Activated B cell treated with CpG ODN at 0.5 μM for 24 hours (primary cell): Measurements from ENCODE around the gene DYRK1B. TPM values are rescaled to one million over a fixed set of nuclear protein-coding genes. Genes with fewer than 3 reads are reported as not detected.

Experiments used
- ATAC-seq: fragments of 200-7000 bp; cut with Tn5 transposase; one replicate; pipeline ENCODE4 v1.10.0; 2021; ENCODE audit warnings: low read depth, mild to moderate bottlenecking, moderate library complexity
- CTCF ChIA-PET: fragments of 350-600 bp; sonication (Branson Sonifier 250); formaldehyde crosslinking; loops from one replicate; lab custom pipeline; 2021; ENCODE audit warnings: antibody characterized with exemption; lab: Charles Lee
- POLR2A ChIA-PET: fragments of 350-600 bp; sonication (Branson Sonifier 250); formaldehyde crosslinking; loops from one replicate; lab custom pipeline; 2021; ENCODE audit warnings: antibody characterized with exemption; lab: Charles Lee
- DNase-seq: peaks from one replicate; pipeline ENCODE4 v3.0.0; 2022
- H3K27ac Mint-ChIP-seq: one replicate; pipeline ENCODE4 v1.8.0; 2020; ENCODE audit warnings: mixed read lengths
- H3K27me3 Mint-ChIP-seq: one replicate; pipeline ENCODE4 v1.8.0; 2021; ENCODE audit warnings: mixed read lengths
- H3K36me3 Mint-ChIP-seq: one replicate; pipeline ENCODE4 v1.8.0; 2021; ENCODE audit warnings: low read depth, mixed read lengths
- H3K4me1 Mint-ChIP-seq: one replicate; pipeline ENCODE4 v1.8.0; 2021; ENCODE audit warnings: mixed read lengths
- H3K4me3 Mint-ChIP-seq: one replicate; pipeline ENCODE4 v1.8.0; 2020; ENCODE audit warnings: mild to moderate bottlenecking, mixed read lengths
- H3K9me3 Mint-ChIP-seq: one replicate; pipeline ENCODE4 v1.8.0; 2020; ENCODE audit warnings: mixed read lengths
- CTCF ChIP-seq: fragments of 200-600 bp; IDR thresholded peaks from one replicate; pipeline ENCODE4 v1.8.0; 2022; ENCODE audit warnings: antibody characterized with exemption, mild to moderate bottlenecking
- intact Hi-C: fragments of 100-400 bp; cut with micrococcal nuclease; formaldehyde crosslinking; loops from one replicate; pipeline ENCODE4 v1.15.1; 2024
- total RNA-seq: library from RNA; stranded (reverse); gene quantifications from 2 replicates; pipeline ENCODE4 v1.2.3, GENCODE V29; 2022

DYRK1B gene
- total RNA-seq, 1 donor from 2014 or later: 17.2 TPM

- no peaks in the 10 kb centered on the region for H3K4me1 Mint-ChIP-seq
- no peak for TF ChIP-seq CTCF
- H3K27me3 Mint-ChIP-seq: no peaks in the 10 kb centered on the region
- no peaks in the 10 kb centered on the region for H3K9me3 Mint-ChIP-seq
- ChIA-PET POLR2A (interaction anchor here (0.6 kb wide), 1 partner anchor 295 kb away, joined by 4 read pairs; no protein-coding TSS in a partner anchor), CTCF (no interaction called here)
- ATAC-seq (no peak), DNase-seq (no peak)
- no peak overlapping the region for H3K4me3 Mint-ChIP-seq
- intact Hi-C loops: no loop called here
- H3K27ac Mint-ChIP-seq: no peak overlapping the region
- no peaks in the 10 kb centered on the region for H3K36me3 Mint-ChIP-seq
Measured at GRCh38 chr19:39870171-39870971, 36.4 kb upstream of the DYRK1B start.

DNA sequence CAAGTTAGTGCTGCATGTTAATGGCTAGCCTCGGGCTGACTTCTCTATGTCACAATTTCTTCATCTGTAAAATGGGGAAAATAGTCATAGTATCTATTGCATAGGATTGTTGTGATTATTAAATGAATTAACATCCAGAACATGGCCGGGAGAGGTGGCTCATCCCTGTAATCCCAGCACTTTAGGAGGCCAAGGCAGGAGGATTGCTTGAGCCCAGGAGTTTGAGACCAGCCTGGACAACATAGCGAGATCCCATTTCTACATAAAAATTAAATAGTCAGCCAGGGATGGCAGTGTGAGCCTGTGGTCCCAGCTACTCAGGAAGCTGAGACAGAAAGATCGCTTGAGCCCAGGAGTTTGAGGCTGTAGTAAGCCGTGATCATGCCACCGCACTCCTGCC lies 34.0 kb upstream of the DYRK1B start:
- ATAC-seq (no peak), DNase-seq (no peak)
- ChIA-PET CTCF (no interaction called here), POLR2A (no interaction called here)
- TF ChIP-seq CTCF: no peak
- H3K27ac Mint-ChIP-seq: no peak overlapping the region
- H3K9me3 Mint-ChIP-seq: no peaks in the 10 kb centered on the region
- H3K4me1 Mint-ChIP-seq: no peaks in the 10 kb centered on the region
- intact Hi-C loops: no loop called here
- no peaks in the 10 kb centered on the region for H3K36me3 Mint-ChIP-seq
- H3K4me3 Mint-ChIP-seq: no peak overlapping the region
- no peaks in the 10 kb centered on the region for H3K27me3 Mint-ChIP-seq

- POLR2A ChIA-PET: no interaction called here
- Mint-ChIP-seq H3K36me3 (no peaks in the 10 kb centered on the region), H3K9me3 (no peaks in the 10 kb centered on the region), H3K27me3 (no peaks in the 10 kb centered on the region), H3K4me1 (no peaks in the 10 kb centered on the region), H3K27ac (no peak overlapping the region), H3K4me3 (no peak overlapping the region)
- intact Hi-C loops: no loop called here
- no peak for TF ChIP-seq CTCF
- ATAC-seq (no peak), DNase-seq (no peak)
- CTCF ChIA-PET: interaction anchor here (1.2 kb wide), 1 partner anchor 23 kb away, joined by 3 read pairs; no protein-coding TSS in a partner anchor
Measured at GRCh38 chr19:39867133-39867532, 33.2 kb upstream of the DYRK1B start.

GRCh38 chr19:39865953-39866352 lies 32.0 kb upstream of the DYRK1B start:
- Mint-ChIP-seq H3K4me3 (no peak overlapping the region), H3K36me3 (no peaks in the 10 kb centered on the region), H3K27ac (no peak overlapping the region), H3K9me3 (no peaks in the 10 kb centered on the region), H3K27me3 (no peaks in the 10 kb centered on the region), H3K4me1 (no peaks in the 10 kb centered on the region)
- DNase-seq (no peak), ATAC-seq (no peak)
- TF ChIP-seq CTCF: no peak
- ChIA-PET POLR2A (no interaction called here), CTCF (no interaction called here)
- intact Hi-C loops: no loop called here

DNA sequence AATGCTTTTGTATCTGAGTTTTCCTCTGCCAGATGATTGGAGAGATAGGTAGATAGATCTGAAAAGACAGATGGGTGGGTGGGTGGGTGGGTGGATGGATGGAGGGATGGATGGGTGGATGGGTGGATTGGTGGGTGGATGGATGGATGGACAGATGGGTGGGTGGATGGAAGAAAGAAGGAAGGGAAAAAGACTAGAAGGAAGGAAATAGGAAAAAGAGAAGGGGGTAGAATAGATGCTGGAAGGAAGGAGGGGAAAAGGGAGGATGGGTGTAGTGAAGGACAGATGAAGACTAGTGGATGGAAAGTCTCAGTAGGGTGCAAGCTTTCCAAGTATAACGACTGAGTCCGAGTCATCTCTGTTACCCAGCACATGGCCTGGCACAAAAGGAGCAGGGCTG lies 31.2 kb upstream of the DYRK1B start:
- ChIA-PET POLR2A (no interaction called here), CTCF (no interaction called here)
- TF ChIP-seq CTCF: no peak
- DNase-seq (no peak), ATAC-seq (no peak)
- Mint-ChIP-seq H3K9me3 (no peaks in the 10 kb centered on the region), H3K36me3 (no peaks in the 10 kb centered on the region), H3K4me1 (no peaks in the 10 kb centered on the region), H3K27ac (no peak overlapping the region), H3K4me3 (no peak overlapping the region), H3K27me3 (no peaks in the 10 kb centered on the region)
- intact Hi-C loops: no loop called here
